SK-N-SH (cell line): ENCODE results near the gene QRICH2. TPM values are rescaled to one million over a fixed set of nuclear protein-coding genes. Genes with fewer than 3 reads are reported as not detected.

Experiments
- CTCF ChIA-PET: fragments of 300-600, 350-600 bp; formaldehyde crosslinking; extraction: SDS; loops from one replicate; lab custom pipeline; 2021; lab: Yijun Ruan, JAX
- POLR2A ChIA-PET: fragments of 350-600 bp; sonication (Branson Sonifier 250); formaldehyde crosslinking; extraction: SDS; loops from one replicate; lab custom pipeline; 2020; ENCODE audit warnings: antibody characterized with exemption, inconsistent platforms; lab: Yijun Ruan, JAX
- DNase-seq: peaks from one replicate; pipeline ENCODE4 v3.0.0; 2012
- H2AFZ ChIP-seq: fragments of 200-600 bp; sonication (generic); 2 replicates; pipeline ENCODE4 v1.8.1; 2016; ENCODE audit warnings: antibody characterized with exemption, mild to moderate bottlenecking, low read depth
- H3F3A ChIP-seq: fragments of 200-600 bp; sonication (generic); replicated peaks from 2 replicates; pipeline ENCODE3; 2016; ENCODE audit warnings: antibody characterized with exemption, mild to moderate bottlenecking; ENCODE audit not compliant: insufficient read depth
- H3K27ac ChIP-seq, 2 experiments: fragments of 200-500 bp in 1 of 2; fragments of 200-600 bp in 1 of 2; sonication (Bioruptor generic) in 1 of 2; sonication (generic), shearing (Covaris generic) in 1 of 2; 2 replicates each; pipeline versions ENCODE4 v1.5.1 to v1.6.1; 2014 to 2016; ENCODE audit warnings: low read depth in 2 of 2, inconsistent platforms in 1 of 2, low read length in 1 of 2, mild to moderate bottlenecking in 1 of 2, mixed read lengths in 1 of 2
- H3K27me3 ChIP-seq: fragments of 200-600 bp; sonication (generic), shearing (Covaris generic); 2 replicates; pipeline ENCODE4 v1.6.1; 2016; ENCODE audit warnings: mixed run types; ENCODE audit not compliant: insufficient read depth
- H3K36me3 ChIP-seq, 2 experiments: fragments of 200-500 bp in 1 of 2; fragments of 200-600 bp in 1 of 2; sonication (Bioruptor generic) in 1 of 2; sonication (generic) in 1 of 2; replicated peaks in 1 of 2; 2 replicates each; pipeline versions ENCODE3 to v1.5.1; 2014 to 2016; ENCODE audit warnings: low read length in 1 of 2, mild to moderate bottlenecking in 1 of 2; ENCODE audit not compliant: insufficient read depth in 2 of 2, control insufficient read depth in 1 of 2
- H3K4me1 ChIP-seq, 2 experiments: fragments of 200-500 bp in 1 of 2; fragments of 200-600 bp in 1 of 2; sonication (Bioruptor generic) in 1 of 2; sonication (generic), shearing (Covaris generic) in 1 of 2; 2 replicates each; pipeline versions ENCODE4 v1.5.1 to v1.6.1; 2014 to 2016; ENCODE audit warnings: low read depth in 1 of 2, low read length in 1 of 2, mixed run types in 1 of 2; ENCODE audit not compliant: insufficient read depth in 2 of 2, control insufficient read depth in 1 of 2
- H3K4me2 ChIP-seq: fragments of 200-600 bp; sonication (generic), shearing (Covaris generic); 2 replicates; pipeline ENCODE4 v1.6.1; 2017; ENCODE audit warnings: mixed run types
- H3K4me3 ChIP-seq, 2 experiments: fragments of 200-500 bp in 1 of 2; fragments of 200-600 bp in 1 of 2; sonication (Bioruptor generic) in 1 of 2; sonication (generic), shearing (Covaris generic) in 1 of 2; 2 replicates each; pipeline versions ENCODE4 v1.5.1 to v1.8.1; 2014 to 2016; ENCODE audit warnings: low read depth in 2 of 2, inconsistent platforms in 1 of 2, low read length in 1 of 2, mild to moderate bottlenecking in 1 of 2, mixed read lengths in 1 of 2, moderate library complexity in 1 of 2
- H3K79me2 ChIP-seq: fragments of 200-600 bp; sonication (generic); 2 replicates; pipeline ENCODE4 v1.8.1; 2017; ENCODE audit warnings: mild to moderate bottlenecking; ENCODE audit not compliant: insufficient read depth
- H3K9ac ChIP-seq: fragments of 200-600 bp; sonication (generic); 2 replicates; pipeline ENCODE4 v1.6.1; 2017; ENCODE audit warnings: mixed run types
- H3K9me2 ChIP-seq: fragments of 200-600 bp; sonication (generic); 2 replicates; pipeline ENCODE4 v1.6.1; 2017; ENCODE audit warnings: mixed run types
- H3K9me3 ChIP-seq: fragments of 200-600 bp; sonication (generic); 2 replicates; pipeline ENCODE4 v1.6.1; 2017; ENCODE audit warnings: mixed run types, mild to moderate bottlenecking, moderate library complexity
- H4K20me1 ChIP-seq: fragments of 200-600 bp; sonication (generic); 2 replicates; pipeline ENCODE4 v1.6.1; 2017; ENCODE audit warnings: mild to moderate bottlenecking, mixed run types; ENCODE audit not compliant: insufficient read depth
- CHD2 ChIP-seq: fragments of 150-350 bp; IDR thresholded peaks from 2 replicates; pipeline ENCODE4 v1.6.1; 2018; ENCODE audit warnings: low read length; ENCODE audit not compliant: partially characterized antibody
- ELF1 ChIP-seq: IDR thresholded peaks from 2 replicates; pipeline ENCODE4 v1.4.0; 2012
- EZH2phosphoT487 ChIP-seq: fragments of 200-600 bp; sonication (generic); IDR thresholded peaks from 2 replicates; pipeline ENCODE4 v1.6.1; 2017; ENCODE audit warnings: low read depth, mixed run types, mild to moderate bottlenecking, antibody characterized with exemption, moderate library complexity, borderline replicate concordance
- FOSL2 ChIP-seq: IDR thresholded peaks from 2 replicates; pipeline ENCODE4 v1.4.0; 2012; ENCODE audit warnings: low read depth, mild to moderate bottlenecking, moderate library complexity, borderline replicate concordance
- FOXJ3 ChIP-seq: sonication (generic); formaldehyde crosslinking; IDR thresholded peaks from 2 replicates; pipeline ENCODE4 v1.5.1; 2020; ENCODE audit warnings: mild to moderate bottlenecking, missing genetic modification reagents
- GABPA ChIP-seq: IDR thresholded peaks from 2 replicates; pipeline ENCODE4 v1.4.0; 2012; ENCODE audit warnings: low read depth, mild to moderate bottlenecking
- MEF2A ChIP-seq: IDR thresholded peaks from 2 replicates; pipeline ENCODE4 v1.4.0; 2012; ENCODE audit warnings: low read depth, borderline replicate concordance
- MXI1 ChIP-seq: IDR thresholded peaks from 2 replicates; pipeline ENCODE4 v1.6.1; 2012; ENCODE audit warnings: mild to moderate bottlenecking, low read depth, low read length, improper control_type of control experiment
- NFIC ChIP-seq: IDR thresholded peaks from 2 replicates; pipeline ENCODE4 v1.4.0; 2012; ENCODE audit warnings: borderline replicate concordance
- RAD21 ChIP-seq: IDR thresholded peaks from 2 replicates; pipeline ENCODE4 v1.6.1; 2012; ENCODE audit warnings: mild to moderate bottlenecking, low read length
- RCOR1 ChIP-seq: fragments of 150-350 bp; IDR thresholded peaks from 2 replicates; pipeline ENCODE4 v1.6.1; 2017; ENCODE audit warnings: antibody characterized with exemption, low read length
- RFX5 ChIP-seq: IDR thresholded peaks from 2 replicates; pipeline ENCODE4 v1.6.1; 2012; ENCODE audit warnings: mild to moderate bottlenecking, improper control_type of control experiment, low read length
- SIN3A ChIP-seq: IDR thresholded peaks from 2 replicates; pipeline ENCODE4 v1.6.1; 2012; ENCODE audit warnings: low read depth, mild to moderate bottlenecking, low read length, moderate library complexity, borderline replicate concordance
- TAF1 ChIP-seq: IDR thresholded peaks from 2 replicates; pipeline ENCODE4 v1.6.1; 2012; ENCODE audit warnings: low read depth, mild to moderate bottlenecking, low read length, moderate library complexity, borderline replicate concordance
- TEAD4 ChIP-seq: IDR thresholded peaks from 2 replicates; pipeline ENCODE4 v1.4.0; 2012; ENCODE audit warnings: mild to moderate bottlenecking, borderline replicate concordance; ENCODE audit not compliant: insufficient read depth
- USF2 ChIP-seq: fragments of 150-350 bp; IDR thresholded peaks from 2 replicates; pipeline ENCODE4 v1.6.1; 2017; ENCODE audit warnings: antibody characterized with exemption, low read length, low read depth, borderline replicate concordance
- YY1 ChIP-seq: IDR thresholded peaks from 2 replicates; pipeline ENCODE4 v1.4.0; 2012; ENCODE audit warnings: low read depth, mild to moderate bottlenecking
- WGBS: methylation state at CpG from one replicate; pipeline ENCODE4 v1.1.6; 2017; ENCODE audit warnings: low lambda C conversion rate; 5-methylcytosine and 5-hydroxymethylcytosine counted together
- polyA plus RNA-seq, 3 experiments: library from polyadenylated mRNA; depleted of rRNA; stranded (reverse); fragments of >200 nt; gene quantifications; 2 replicates each; pipeline ENCODE4 v1.2.3, GENCODE V29; 2012
- TF ChIP-seq, protein P1 (sequence below): fragments of 150-350 bp; IDR thresholded peaks from 2 replicates; pipeline ENCODE4 v1.6.1; 2016; ENCODE audit warnings: mild to moderate bottlenecking, low read depth, low read length
- TF ChIP-seq, protein P2 (sequence below): IDR thresholded peaks from 2 replicates; pipeline ENCODE4 v1.4.0; 2012; ENCODE audit warnings: low read depth

QRICH2 gene
- polyA plus RNA-seq, 1 of the 3 experiments (the other 2 are of a cell fraction) = 6.2 TPM

- Histone ChIP-seq H3K4me2 (no peak overlapping the region), H3K36me3 (no peaks in the 10 kb centered on the region), H3K27ac (no peak overlapping the region; a peak in 1 of 4 replicates), H4K20me1 (no peaks in the 10 kb centered on the region), H3K9me3 (no peaks in the 10 kb centered on the region), H3K9ac (no peak overlapping the region), H3K79me2 (peaks cover 3% of the 10 kb centered on the region; the same call in 1 of the 2 replicates), H3K4me3 (no peak overlapping the region), H2AFZ (no peak overlapping the region), H3K27me3 (no peaks in the 10 kb centered on the region), H3F3A (peaks cover 3% of the 10 kb centered on the region), H3K9me2 (no peaks in the 10 kb centered on the region), H3K4me1 (peaks cover 5 to 7% of the 10 kb centered on the region in 2 experiments; a peak in 1 of 4 replicates)
- ChIA-PET CTCF (interaction anchor here (0.7 to 4.2 kb wide), 8 partner anchors 10 to 262 kb away, joined by 3 to 31 read pairs (median 5); no protein-coding TSS in a partner anchor), POLR2A (no interaction called here)
- 83% methylated on average over 15 of the region's 19 CpGs for WGBS
- no peak for TF ChIP-seq SIN3A
- TF ChIP-seq GABPA = no peak
- no peak for TF ChIP-seq MXI1
- no peak for TF ChIP-seq ELF1
- TF ChIP-seq RFX5 = no peak
- TF ChIP-seq USF2 = no peak
- no peak for TF ChIP-seq TEAD4
- TF ChIP-seq MEF2A = no peak
- TF ChIP-seq, protein P1, sequence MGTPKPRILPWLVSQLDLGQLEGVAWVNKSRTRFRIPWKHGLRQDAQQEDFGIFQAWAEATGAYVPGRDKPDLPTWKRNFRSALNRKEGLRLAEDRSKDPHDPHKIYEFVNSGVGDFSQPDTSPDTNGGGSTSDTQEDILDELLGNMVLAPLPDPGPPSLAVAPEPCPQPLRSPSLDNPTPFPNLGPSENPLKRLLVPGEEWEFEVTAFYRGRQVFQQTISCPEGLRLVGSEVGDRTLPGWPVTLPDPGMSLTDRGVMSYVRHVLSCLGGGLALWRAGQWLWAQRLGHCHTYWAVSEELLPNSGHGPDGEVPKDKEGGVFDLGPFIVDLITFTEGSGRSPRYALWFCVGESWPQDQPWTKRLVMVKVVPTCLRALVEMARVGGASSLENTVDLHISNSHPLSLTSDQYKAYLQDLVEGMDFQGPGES = no peak
- no peak for TF ChIP-seq RCOR1
- TF ChIP-seq RAD21 = no peak
- no peak for TF ChIP-seq FOSL2
- no peak for TF ChIP-seq YY1
- TF ChIP-seq TAF1 = no peak
- TF ChIP-seq FOXJ3 (CRISPR knock-in tag) = no peak
- TF ChIP-seq CHD2 = no peak
- no peak for TF ChIP-seq EZH2phosphoT487
- TF ChIP-seq, protein P2, sequence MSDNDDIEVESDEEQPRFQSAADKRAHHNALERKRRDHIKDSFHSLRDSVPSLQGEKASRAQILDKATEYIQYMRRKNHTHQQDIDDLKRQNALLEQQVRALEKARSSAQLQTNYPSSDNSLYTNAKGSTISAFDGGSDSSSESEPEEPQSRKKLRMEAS = no peak
- no peak for TF ChIP-seq NFIC
- peak; percentile 42 for DNase-seq
These were observed 31.4 kb downstream of the QRICH2 start for GRCh38 chr17:76276461-76277299.
